LNCAP (cell line): ENCODE measurements around the gene PLXNB2.

ENCODE experiments used
- CTCF ChIP-seq: fragments of 450-650 bp; IDR thresholded peaks from 2 replicates; pipeline ENCODE4 v1.5.1; 2017; ENCODE audit warnings: mild to moderate bottlenecking

The PLXNB2 gene

GRCh38 chr22:50310949-50311444 lies 3.6 kb upstream of the PLXNB2 start:
- no peak for TF ChIP-seq CTCF

GRCh38 chr22:50310031-50310722 lies 2.7 kb upstream of the PLXNB2 start:
- no peak for TF ChIP-seq CTCF

- no peak for TF ChIP-seq CTCF
These were observed 2.1 kb upstream of the PLXNB2 start for GRCh38 chr22:50309601-50309991.

- TF ChIP-seq CTCF = no peak
These were observed 1.6 kb upstream of the PLXNB2 start for GRCh38 chr22:50308986-50309600.

- no peak for TF ChIP-seq CTCF
These were observed 1.1 kb upstream of the PLXNB2 start for GRCh38 chr22:50308597-50308935.

- TF ChIP-seq CTCF = no peak
These were observed 597 bp upstream of the PLXNB2 start for GRCh38 chr22:50307890-50308596.

GRCh38 chr22:50305923-50306566 lies 1.4 kb downstream of the PLXNB2 start:
- no peak for TF ChIP-seq CTCF
